Left hindlimb (tissue), 1 donor: ENCODE results near the gene FMN1.

Experiments used
- DNase-seq: peaks from one replicate; pipeline ENCODE4 v3.0.0-alpha.2; 2018

FMN1 gene

DNA sequence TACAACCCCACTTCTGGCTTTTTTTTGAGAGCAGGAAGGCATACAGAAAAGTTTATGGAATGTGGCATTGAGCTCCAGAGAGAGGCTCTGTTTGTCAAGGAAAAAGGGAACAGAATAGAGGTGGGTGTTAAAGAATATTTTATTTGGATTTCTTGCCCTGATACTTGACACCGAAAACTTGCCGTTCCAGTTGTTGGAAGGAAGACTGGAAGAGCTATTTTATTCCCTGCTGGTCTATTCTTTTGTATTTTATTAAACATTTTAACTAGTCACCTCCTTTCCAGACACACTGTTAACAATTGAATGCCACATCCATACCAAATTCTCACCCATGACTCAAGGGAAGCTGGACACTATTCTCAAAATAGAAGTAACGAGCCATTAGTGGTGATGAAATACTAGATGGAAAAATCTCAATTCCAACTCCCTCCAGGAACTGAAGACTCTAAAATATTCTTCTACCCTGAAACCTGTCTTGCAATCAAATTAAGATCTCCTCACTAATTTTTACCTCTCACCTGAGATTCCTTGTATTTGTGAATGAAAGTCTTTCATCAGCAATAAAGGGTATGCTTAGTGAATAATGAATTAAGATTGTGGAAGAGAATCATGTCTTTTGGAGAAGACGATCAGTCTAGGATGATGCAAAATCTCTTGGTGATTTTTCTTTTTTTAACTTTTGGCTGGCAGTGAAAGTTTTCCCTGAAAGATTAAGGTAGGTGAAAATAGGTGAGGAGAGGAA lies 448.2 kb downstream of the FMN1 start:
- no peak for DNase-seq

DNA sequence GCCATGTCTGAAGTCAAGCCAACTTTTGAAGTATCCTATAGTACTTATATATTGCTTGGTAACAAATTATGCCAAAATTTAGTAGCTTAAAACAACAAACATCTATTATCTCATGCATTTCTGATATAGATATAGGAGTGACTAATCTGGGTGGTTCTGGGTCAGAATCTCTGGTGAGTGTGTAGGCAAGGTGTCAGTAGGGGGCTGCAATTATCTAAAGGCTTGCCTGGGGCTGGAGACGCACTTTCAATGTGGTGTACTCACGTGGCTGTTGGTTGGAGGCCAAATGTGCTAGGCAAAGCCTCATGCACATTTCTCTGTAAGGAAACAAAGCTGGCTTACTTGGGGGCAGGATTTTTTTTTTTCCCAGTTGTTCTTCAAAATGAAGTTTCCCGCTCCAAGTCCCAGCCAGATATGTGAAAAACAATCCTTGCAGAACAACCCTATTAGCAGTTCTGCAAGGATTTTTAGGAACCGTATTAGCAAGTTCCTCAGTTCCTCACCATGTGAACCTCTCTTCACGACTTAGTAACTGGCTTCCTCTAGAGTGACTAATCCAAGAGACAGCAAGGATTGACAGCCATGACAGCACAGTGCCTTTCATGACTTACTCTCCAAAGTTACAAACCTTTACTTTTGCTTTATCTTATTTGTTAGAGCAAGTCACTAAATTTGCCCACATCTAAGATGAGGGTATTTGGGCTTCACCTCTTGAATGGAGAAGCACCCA lies 450.9 kb downstream of the FMN1 start:
- DNase-seq: no peak

GRCh38 chr15:32739522-32740063 lies 454.9 kb downstream of the FMN1 start:
- DNase-seq: no peak

- DNase-seq: no peak
Measured at GRCh38 chr15:32738666-32739065, 455.8 kb downstream of the FMN1 start.

- DNase-seq: no peak
Measured at GRCh38 chr15:32737304-32737703, 457.2 kb downstream of the FMN1 start.

DNA sequence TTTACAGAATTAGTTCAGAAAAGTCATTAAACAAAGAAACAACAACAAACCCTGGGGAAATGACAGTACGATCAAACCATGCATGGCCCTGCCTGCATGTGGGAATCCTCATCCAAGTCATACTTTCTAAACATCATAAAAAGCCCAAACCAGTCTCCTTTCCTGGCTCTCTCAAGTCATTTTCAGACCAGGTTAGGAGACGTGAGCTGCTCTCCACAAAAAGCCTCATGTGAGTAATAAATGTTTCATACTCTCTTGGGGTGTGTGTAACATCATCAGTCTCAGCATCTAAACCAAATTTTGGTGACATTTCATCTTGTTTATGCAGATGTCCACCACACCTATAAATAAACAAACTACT lies 457.8 kb downstream of the FMN1 start:
- no peak for DNase-seq

DNA sequence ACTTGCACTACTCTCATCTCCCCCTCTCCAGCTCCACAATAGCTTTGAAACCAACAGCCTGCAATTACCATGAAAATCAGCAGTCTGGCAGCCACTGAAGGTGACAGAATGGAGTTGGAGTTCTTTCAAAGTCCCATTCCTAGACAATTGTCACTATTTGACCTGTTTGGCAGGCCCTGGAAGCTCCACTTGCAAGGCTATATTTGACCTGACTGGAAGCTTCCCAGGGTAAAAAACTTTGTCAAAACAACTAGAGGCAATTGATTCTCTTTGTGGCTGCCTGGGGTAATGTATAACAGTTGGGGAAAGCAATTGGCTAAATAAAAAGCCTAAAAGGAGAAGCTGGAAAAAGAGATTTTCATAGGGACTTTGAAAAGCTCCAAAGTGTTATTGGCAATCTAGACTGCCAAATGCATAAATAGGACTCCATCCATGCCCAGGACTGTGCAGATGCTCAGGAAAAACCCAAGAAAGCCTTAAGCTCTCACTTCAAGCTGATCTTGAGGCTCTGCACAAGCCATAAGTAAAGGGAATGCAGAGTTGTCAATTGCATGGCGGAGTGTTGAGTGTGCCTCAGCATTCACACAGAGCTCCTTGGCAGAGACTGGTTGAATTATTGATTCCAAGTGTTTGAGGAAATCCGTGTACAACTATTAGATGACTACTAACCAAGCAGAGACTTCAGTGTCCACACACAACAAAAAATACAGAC lies 458.4 kb downstream of the FMN1 start:
- DNase-seq: no peak

DNA sequence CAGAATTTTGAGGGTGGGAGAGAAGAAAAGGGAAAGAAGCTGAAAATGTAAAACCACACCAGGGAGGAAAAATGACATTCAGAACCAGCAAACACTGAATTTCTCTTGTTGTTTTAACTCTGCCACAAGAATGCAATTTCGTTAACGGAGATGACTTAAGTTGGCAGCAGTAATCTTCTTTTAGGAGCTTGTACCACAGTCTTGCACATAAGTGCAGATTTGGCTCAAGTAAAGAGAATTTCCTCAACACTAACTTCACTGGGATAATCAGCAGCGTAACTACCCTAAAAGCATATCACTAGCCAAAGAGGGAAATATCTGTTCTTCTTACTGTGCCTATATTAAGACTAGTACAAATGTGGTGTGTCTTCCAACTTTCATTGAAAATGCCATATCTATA lies 461.2 kb downstream of the FMN1 start:
- no peak for DNase-seq

- no peak for DNase-seq
Measured at GRCh38 chr15:32732574-32733157, 461.8 kb downstream of the FMN1 start.

- DNase-seq: no peak
Measured at GRCh38 chr15:32730677-32731654, 463.5 kb downstream of the FMN1 start.

GRCh38 chr15:32729700-32730395 lies 464.7 kb downstream of the FMN1 start:
- DNase-seq: no peak

DNA sequence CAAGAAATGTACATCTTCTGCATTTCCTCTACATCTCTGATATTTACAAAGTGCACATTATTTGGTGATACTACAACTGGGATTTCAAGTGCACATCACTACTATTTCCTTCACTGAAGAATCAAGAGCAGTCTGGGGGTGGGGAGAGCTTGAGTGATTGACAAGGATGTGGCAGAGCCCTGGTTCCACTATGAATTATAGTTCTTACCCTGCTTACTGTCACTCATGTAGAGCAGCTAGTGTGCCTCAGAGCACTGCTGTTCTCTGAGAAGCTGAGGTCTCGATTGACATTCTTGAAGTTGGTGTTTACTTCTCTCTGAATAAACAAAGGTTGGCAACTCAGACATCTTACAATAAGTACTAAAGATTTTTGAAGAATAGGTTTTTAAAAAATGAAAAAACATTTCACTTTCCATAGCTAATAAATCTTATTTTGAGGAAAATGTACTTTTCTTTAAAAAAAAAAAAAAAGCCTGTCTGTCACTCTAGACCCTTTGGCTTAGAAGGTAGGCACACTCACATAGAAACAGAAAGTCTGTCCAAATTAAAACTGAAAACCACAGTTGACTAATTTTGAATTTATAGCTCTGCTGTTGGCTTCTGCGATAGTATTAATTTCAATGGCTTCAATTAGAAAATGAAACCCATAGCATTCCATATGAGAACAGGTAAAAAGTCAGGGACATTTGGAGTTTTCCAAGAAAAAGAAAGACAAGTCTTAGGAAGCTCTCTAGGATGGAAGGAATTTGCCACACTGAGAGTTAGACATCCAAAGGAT lies 471.2 kb downstream of the FMN1 start:
- DNase-seq: no peak

GRCh38 chr15:32722136-32722535 lies 472.4 kb downstream of the FMN1 start:
- DNase-seq: no peak

DNA sequence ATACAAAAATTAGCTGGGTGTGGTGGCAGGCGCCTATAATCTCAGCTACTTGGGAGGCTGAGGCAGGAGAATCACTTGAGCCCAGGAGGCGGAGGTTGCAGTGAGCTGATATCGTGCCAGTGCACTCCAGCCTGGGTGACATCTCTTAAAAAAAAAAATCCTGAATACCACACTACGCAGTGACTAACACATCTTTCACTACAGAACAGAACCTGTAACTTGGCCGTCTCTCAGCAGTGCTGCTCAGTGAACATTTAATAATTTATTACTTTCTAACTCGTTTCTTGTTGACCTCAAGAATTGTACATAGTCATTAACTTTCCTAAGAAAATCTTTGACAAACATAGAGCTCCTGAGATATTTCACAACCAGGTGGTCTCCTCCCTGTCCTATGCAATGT lies 472.9 kb downstream of the FMN1 start:
- DNase-seq: no peak

DNA sequence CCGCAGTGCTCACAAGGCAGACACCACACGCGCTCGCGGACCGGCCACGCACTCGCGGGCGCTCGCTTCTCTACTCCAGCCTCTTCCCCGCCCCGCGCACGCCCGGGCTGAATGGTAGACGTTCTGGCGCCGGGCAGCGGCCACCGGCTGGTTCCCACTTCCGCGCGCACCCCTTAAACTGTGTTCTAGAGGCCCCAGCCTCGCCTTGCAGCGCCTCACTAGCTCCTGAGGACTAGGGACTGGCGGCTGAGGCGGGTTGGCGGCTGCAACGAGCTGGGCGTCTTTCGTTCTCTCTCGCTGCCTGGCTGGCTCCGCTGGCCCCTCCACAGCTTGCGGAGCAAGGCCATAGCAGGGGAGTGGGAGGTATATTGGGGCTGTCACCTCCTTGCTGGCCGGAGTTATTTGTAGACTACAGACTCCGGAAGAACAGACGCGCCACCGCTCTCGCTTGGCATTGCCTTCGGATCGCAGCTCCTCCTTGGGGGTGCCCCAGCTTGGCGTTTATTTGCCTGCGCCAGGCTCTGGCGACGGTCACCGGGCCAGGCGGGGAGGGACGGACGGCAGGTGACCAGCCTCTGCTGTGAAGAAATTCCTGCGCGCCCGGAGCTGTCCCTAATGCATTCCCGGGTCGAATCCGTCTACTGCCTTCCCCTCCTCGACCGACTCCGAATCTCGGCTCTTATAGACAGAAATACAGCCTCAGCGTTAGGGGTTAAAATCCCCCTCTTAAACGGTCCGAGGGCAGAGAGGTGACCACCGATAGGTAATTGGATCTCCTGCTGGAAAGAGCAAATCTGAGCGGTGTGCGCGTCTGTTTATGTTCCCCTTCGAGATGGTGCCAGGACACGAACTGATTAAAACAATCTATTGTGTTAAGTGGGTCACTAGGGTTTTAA lies 475.4 kb downstream of the FMN1 start:
- DNase-seq: peak; percentile 50

DNA sequence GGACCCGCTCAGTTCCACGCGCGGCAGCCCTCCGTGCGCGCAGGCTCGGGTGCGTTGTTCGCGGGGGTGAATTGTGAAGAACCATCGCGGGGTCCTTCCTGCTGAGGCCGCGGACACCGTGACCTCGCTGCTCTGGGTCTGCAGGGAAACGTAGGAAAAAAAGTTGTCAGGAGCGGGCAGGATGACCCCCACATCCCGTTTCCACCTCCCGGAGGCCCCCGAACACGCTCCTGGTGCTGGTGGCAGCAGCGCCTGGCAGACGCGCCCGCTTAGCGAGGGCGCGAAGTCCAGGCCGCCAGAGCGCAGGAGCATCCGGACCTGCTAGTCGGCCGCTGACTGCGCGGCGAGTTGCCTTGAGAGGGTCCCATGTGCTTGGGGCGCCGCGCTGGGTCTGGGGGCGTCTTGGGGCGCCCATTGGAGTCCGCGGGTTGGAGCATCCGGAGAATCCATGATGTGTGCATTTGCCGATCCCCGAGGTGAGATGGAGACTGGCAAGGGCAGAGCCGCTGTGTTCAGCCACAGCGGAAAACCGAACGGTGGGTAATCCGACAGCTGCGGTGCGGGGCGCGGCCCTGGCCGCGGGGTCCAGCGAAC lies 476.2 kb downstream of the FMN1 start:
- DNase-seq: peak; percentile 32

- peak; percentile 73 for DNase-seq
Measured at GRCh38 chr15:32717426-32718226, 476.9 kb downstream of the FMN1 start, which contains the start of gene GREM1. Gene GREM1, plus strand, starts transcription at chr15:32718004. Its CDS starts 12,687 bp downstream, at chr15:32730691.

GRCh38 chr15:32716915-32717425 lies 477.5 kb downstream of the FMN1 start:
- peak; percentile 35 for DNase-seq
